Sciatic nerve (tissue), 2 donors: ENCODE results near the gene KCNF1. TPM values are rescaled to one million over a fixed set of nuclear protein-coding genes. Genes with fewer than 3 reads are reported as not detected.

Experiments
- ATAC-seq: fragments of 200-7000 bp; cut with Tn5 transposase; one replicate; pipeline ENCODE4 v1.9.1; 2020; ENCODE audit warnings: mild to moderate bottlenecking, moderate library complexity
- DNase-seq: peaks from one replicate; pipeline ENCODE4 v3.0.0-alpha.2; 2020; ENCODE audit warnings: low spot score
- intact Hi-C: fragments of 100-400 bp; cut with DNase I; formaldehyde crosslinking; loops from one replicate; pipeline ENCODE4 v1.14.2; 2022
- total RNA-seq: library from RNA; stranded (reverse); fragmentation: NEBNext Ultra II Directional; extraction: Animal tissue kit (Norgen Biotek cat#: 25700); gene quantifications from one replicate; pipeline ENCODE4 v1.2.1, GENCODE V29; 2021
- donor health status: DM: no; HTN: no; CAD: no.
- donor health status: DM: no; HTN: no; CAD: no.

KCNF1 gene
- total RNA-seq = 0.94 TPM

GRCh38 chr2:10911291-10912075 is at the start of gene KCNF1:
TSS of gene KCNF1 (plus strand) at chr2:10911934. CDS start at chr2:10912427, 493 bp downstream.
- intact Hi-C loops = no loop called here
- DNase-seq (peak; percentile 53), ATAC-seq (peak; percentile 38)

GRCh38 chr2:10862330-10862729 is 49.4 kb upstream of the KCNF1 start:
- intact Hi-C loops = no loop called here
- ATAC-seq (no peak), DNase-seq (no peak)

- intact Hi-C loops = no loop called here
- ATAC-seq = no peak
Measured at GRCh38 chr2:10863047-10863446, 48.7 kb upstream of the KCNF1 start.

GRCh38 chr2:10863837-10864236 is 47.9 kb upstream of the KCNF1 start:
- DNase-seq = no peak
- intact Hi-C loops = no loop called here
- ATAC-seq = peak; percentile 78

More at GRCh38 chr2:10863047-10863446, 48.7 kb upstream of the KCNF1 start:
- DNase-seq = no peak

- ATAC-seq (peak; percentile 47), DNase-seq (no peak)
- intact Hi-C loops = no loop called here
Measured at GRCh38 chr2:10864251-10864650, 47.5 kb upstream of the KCNF1 start.

GRCh38 chr2:10864861-10865636 is 46.7 kb upstream of the KCNF1 start:
- intact Hi-C loops = no loop called here
- DNase-seq (no peak), ATAC-seq (no peak)

GRCh38 chr2:10865841-10866240 is 45.9 kb upstream of the KCNF1 start:
- ATAC-seq = no peak
- intact Hi-C loops = no loop called here

GRCh38 chr2:10867692-10868420 is 43.9 kb upstream of the KCNF1 start:
- ATAC-seq = no peak
- intact Hi-C loops = no loop called here
- no peak for DNase-seq

More at GRCh38 chr2:10865841-10866240, 45.9 kb upstream of the KCNF1 start:
- DNase-seq = no peak

- DNase-seq = no peak
- ATAC-seq = no peak
- intact Hi-C loops = no loop called here
Measured at GRCh38 chr2:10868465-10869314, 43.0 kb upstream of the KCNF1 start.

- intact Hi-C loops = no loop called here
- ATAC-seq = no peak
- no peak for DNase-seq
Measured at GRCh38 chr2:10871978-10872377, 39.8 kb upstream of the KCNF1 start.

- intact Hi-C loops = no loop called here
- DNase-seq = no peak
- ATAC-seq = no peak
Measured at GRCh38 chr2:10873171-10873570, 38.6 kb upstream of the KCNF1 start.

- intact Hi-C loops = no loop called here
- ATAC-seq (no peak), DNase-seq (no peak)
Measured at GRCh38 chr2:10873790-10874437, 37.8 kb upstream of the KCNF1 start.

- intact Hi-C loops = no loop called here
- no peak for ATAC-seq
- no peak for DNase-seq
Measured at GRCh38 chr2:10875126-10875525, 36.6 kb upstream of the KCNF1 start.

GRCh38 chr2:10876394-10876793 is 35.3 kb upstream of the KCNF1 start:
- ATAC-seq (no peak), DNase-seq (no peak)
- intact Hi-C loops = no loop called here

GRCh38 chr2:10876963-10877362 is 34.8 kb upstream of the KCNF1 start:
- ATAC-seq = no peak
- DNase-seq = no peak
- intact Hi-C loops = no loop called here

GRCh38 chr2:10877651-10878111 is 34.1 kb upstream of the KCNF1 start:
- ATAC-seq = no peak
- intact Hi-C loops = no loop called here
- no peak for DNase-seq

- no peak for DNase-seq
- ATAC-seq = no peak
- intact Hi-C loops = no loop called here
Measured at GRCh38 chr2:10878268-10878915, 33.3 kb upstream of the KCNF1 start.

- no peak for DNase-seq
- no peak for ATAC-seq
- intact Hi-C loops = no loop called here
Measured at GRCh38 chr2:10879159-10879558, 32.6 kb upstream of the KCNF1 start.
